ENCODE data around the gene FRMD4A.

DNA sequence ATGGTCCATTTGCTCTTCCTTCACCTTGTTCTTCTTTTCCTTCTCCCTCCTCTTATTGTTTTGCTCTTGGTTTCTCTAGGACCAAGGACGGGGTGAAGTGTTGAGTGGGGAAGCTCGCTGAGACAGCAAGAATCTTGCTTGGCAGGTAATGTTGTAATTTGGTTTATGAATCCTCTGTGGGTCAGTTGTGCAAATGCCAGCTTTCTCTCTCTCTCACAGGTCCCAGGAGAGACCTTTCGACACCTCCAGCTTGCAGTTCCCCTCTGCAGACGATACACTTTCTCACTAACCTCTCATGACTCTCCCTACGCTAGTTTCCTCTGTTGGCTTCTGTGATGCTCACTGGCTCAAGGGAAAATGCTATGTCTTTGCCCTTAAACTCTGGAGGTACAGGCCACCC lies 77.0 kb downstream of the FRMD4A start:
- TF ChIP-seq, protein P1, sequence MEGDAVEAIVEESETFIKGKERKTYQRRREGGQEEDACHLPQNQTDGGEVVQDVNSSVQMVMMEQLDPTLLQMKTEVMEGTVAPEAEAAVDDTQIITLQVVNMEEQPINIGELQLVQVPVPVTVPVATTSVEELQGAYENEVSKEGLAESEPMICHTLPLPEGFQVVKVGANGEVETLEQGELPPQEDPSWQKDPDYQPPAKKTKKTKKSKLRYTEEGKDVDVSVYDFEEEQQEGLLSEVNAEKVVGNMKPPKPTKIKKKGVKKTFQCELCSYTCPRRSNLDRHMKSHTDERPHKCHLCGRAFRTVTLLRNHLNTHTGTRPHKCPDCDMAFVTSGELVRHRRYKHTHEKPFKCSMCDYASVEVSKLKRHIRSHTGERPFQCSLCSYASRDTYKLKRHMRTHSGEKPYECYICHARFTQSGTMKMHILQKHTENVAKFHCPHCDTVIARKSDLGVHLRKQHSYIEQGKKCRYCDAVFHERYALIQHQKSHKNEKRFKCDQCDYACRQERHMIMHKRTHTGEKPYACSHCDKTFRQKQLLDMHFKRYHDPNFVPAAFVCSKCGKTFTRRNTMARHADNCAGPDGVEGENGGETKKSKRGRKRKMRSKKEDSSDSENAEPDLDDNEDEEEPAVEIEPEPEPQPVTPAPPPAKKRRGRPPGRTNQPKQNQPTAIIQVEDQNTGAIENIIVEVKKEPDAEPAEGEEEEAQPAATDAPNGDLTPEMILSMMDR (IDR thresholded peaks at IDR 0.05; ENCODE audit: low read depth, low read length, poor library complexity, severe bottlenecking): no peak
- TF ChIP-seq EZH2phosphoT487 (IDR thresholded peaks at IDR 0.05; ENCODE audit: borderline replicate concordance, low read length): no peak
